Measurements from ENCODE around the gene TTC38. TPM values are rescaled to one million over a fixed set of nuclear protein-coding genes. Genes with fewer than 3 reads are reported as not detected.
"Not testable (repeated sequence)": the region's sequence is repeated elsewhere in the genome, so short reads cannot be mapped to it uniquely, and the experiment has no call there.

TTC38 gene
- total RNA-seq, 1 donor = 16.3 TPM

- peaks cover 60% of the 10 kb centered on the region for H3K4me1 ChIP-seq (ENCODE audit: insufficient read depth, low read length)
- H3K9me3 ChIP-seq (ENCODE audit: low read depth, low read length) = no peaks in the 10 kb centered on the region
- no peak overlapping the region for H3K4me3 ChIP-seq (ENCODE audit: low read length)
- no peaks in the 10 kb centered on the region for H3K27me3 ChIP-seq (ENCODE audit: insufficient read depth, low read length)
Measured at GRCh38 chr22:46293577-46294260, 25.9 kb downstream of the TTC38 start.

GRCh38 chr22:46294784-46295183 lies 27.0 kb downstream of the TTC38 start:
- Histone ChIP-seq H3K27me3 (ENCODE audit: insufficient read depth, low read length) (no peaks in the 10 kb centered on the region), H3K4me3 (ENCODE audit: low read length) (no peak overlapping the region), H3K9me3 (ENCODE audit: low read depth, low read length) (no peaks in the 10 kb centered on the region), H3K4me1 (ENCODE audit: insufficient read depth, low read length) (peaks cover 52% of the 10 kb centered on the region)

- H3K9me3 ChIP-seq (ENCODE audit: low read depth, low read length) = no peaks in the 10 kb centered on the region
- H3K27me3 ChIP-seq (ENCODE audit: insufficient read depth, low read length) = no peaks in the 10 kb centered on the region
- H3K4me1 ChIP-seq (ENCODE audit: insufficient read depth, low read length) = peaks cover 51% of the 10 kb centered on the region
- H3K4me3 ChIP-seq (ENCODE audit: low read length) = no peak overlapping the region
Measured at GRCh38 chr22:46295277-46295971, 27.6 kb downstream of the TTC38 start.

GRCh38 chr22:46296257-46297150 lies 28.7 kb downstream of the TTC38 start, which contains the start of gene GTSE1:
Gene GTSE1, plus strand, starts transcription at chr22:46296870. Its CDS starts 531 bp downstream, at chr22:46297401.
- peaks cover 45% of the 10 kb centered on the region for H3K4me1 ChIP-seq (ENCODE audit: insufficient read depth, low read length)
- no peaks in the 10 kb centered on the region for H3K27me3 ChIP-seq (ENCODE audit: insufficient read depth, low read length)
- no peaks in the 10 kb centered on the region for H3K9me3 ChIP-seq (ENCODE audit: low read depth, low read length)
- peak within 1 kb of the TSS; percentile 51 for H3K4me3 ChIP-seq (ENCODE audit: low read length)

- no peaks in the 10 kb centered on the region for H3K27me3 ChIP-seq (ENCODE audit: insufficient read depth, low read length)
- H3K4me1 ChIP-seq (ENCODE audit: insufficient read depth, low read length) = peaks cover 45% of the 10 kb centered on the region
- no peaks in the 10 kb centered on the region for H3K9me3 ChIP-seq (ENCODE audit: low read depth, low read length)
- peak overlapping the region; percentile 51 for H3K4me3 ChIP-seq (ENCODE audit: low read length)
Measured at GRCh38 chr22:46297151-46297812, 29.5 kb downstream of the TTC38 start.

GRCh38 chr22:46299101-46299500 lies 31.3 kb downstream of the TTC38 start:
- H3K9me3 ChIP-seq (ENCODE audit: low read depth, low read length) = no peaks in the 10 kb centered on the region
- H3K4me3 ChIP-seq (ENCODE audit: low read length) = no peak overlapping the region
- H3K4me1 ChIP-seq (ENCODE audit: insufficient read depth, low read length) = peaks cover 28% of the 10 kb centered on the region
- no peaks in the 10 kb centered on the region for H3K27me3 ChIP-seq (ENCODE audit: insufficient read depth, low read length)

GRCh38 chr22:46300491-46300890 lies 32.7 kb downstream of the TTC38 start:
- Histone ChIP-seq H3K9me3 (ENCODE audit: low read depth, low read length) (no peaks in the 10 kb centered on the region), H3K4me3 (ENCODE audit: low read length) (no peak overlapping the region), H3K4me1 (ENCODE audit: insufficient read depth, low read length) (peaks cover 24% of the 10 kb centered on the region), H3K27me3 (ENCODE audit: insufficient read depth, low read length) (no peaks in the 10 kb centered on the region)

- Histone ChIP-seq H3K4me3 (ENCODE audit: low read length) (no peak overlapping the region), H3K27me3 (ENCODE audit: insufficient read depth, low read length) (no peaks in the 10 kb centered on the region), H3K9me3 (ENCODE audit: low read depth, low read length) (no peaks in the 10 kb centered on the region), H3K4me1 (ENCODE audit: insufficient read depth, low read length) (no peaks in the 10 kb centered on the region)
Measured at GRCh38 chr22:46303347-46303965, 35.6 kb downstream of the TTC38 start.

- Histone ChIP-seq H3K27me3 (ENCODE audit: insufficient read depth, low read length) (no peaks in the 10 kb centered on the region), H3K9me3 (ENCODE audit: low read depth, low read length) (no peaks in the 10 kb centered on the region), H3K4me3 (ENCODE audit: low read length) (no peak overlapping the region), H3K4me1 (ENCODE audit: insufficient read depth, low read length) (no peaks in the 10 kb centered on the region)
Measured at GRCh38 chr22:46308283-46308988, 40.6 kb downstream of the TTC38 start.

GRCh38 chr22:46309526-46310085 lies 41.8 kb downstream of the TTC38 start:
- Histone ChIP-seq H3K27me3 (ENCODE audit: insufficient read depth, low read length) (no peaks in the 10 kb centered on the region), H3K9me3 (ENCODE audit: low read depth, low read length) (no peaks in the 10 kb centered on the region), H3K4me3 (ENCODE audit: low read length) (no peak overlapping the region), H3K4me1 (ENCODE audit: insufficient read depth, low read length) (no peaks in the 10 kb centered on the region)

GRCh38 chr22:46312056-46312455 lies 44.2 kb downstream of the TTC38 start:
- Histone ChIP-seq H3K4me1 (ENCODE audit: insufficient read depth, low read length) (no peaks in the 10 kb centered on the region), H3K27me3 (ENCODE audit: insufficient read depth, low read length) (no peaks in the 10 kb centered on the region), H3K4me3 (ENCODE audit: low read length) (no peak overlapping the region), H3K9me3 (ENCODE audit: low read depth, low read length) (no peaks in the 10 kb centered on the region)

- H3K4me1 ChIP-seq (ENCODE audit: insufficient read depth, low read length); H3K4me3 ChIP-seq (ENCODE audit: low read length); H3K9me3 ChIP-seq (ENCODE audit: low read depth, low read length); H3K27me3 ChIP-seq (ENCODE audit: insufficient read depth, low read length): not testable (repeated sequence)
Measured at GRCh38 chr22:46312848-46313247, 45.0 kb downstream of the TTC38 start.

- H3K4me1 ChIP-seq (ENCODE audit: insufficient read depth, low read length) = no peaks in the 10 kb centered on the region
Measured at GRCh38 chr22:46315976-46316375, 48.2 kb downstream of the TTC38 start.

GRCh38 chr22:46317646-46318045 lies 49.8 kb downstream of the TTC38 start:
- Histone ChIP-seq H3K4me1 (ENCODE audit: insufficient read depth, low read length) (no peaks in the 10 kb centered on the region), H3K27me3 (ENCODE audit: insufficient read depth, low read length) (no peaks in the 10 kb centered on the region), H3K9me3 (ENCODE audit: low read depth, low read length) (no peaks in the 10 kb centered on the region), H3K4me3 (ENCODE audit: low read length) (no peak overlapping the region)

More at GRCh38 chr22:46315976-46316375, 48.2 kb downstream of the TTC38 start:
- Histone ChIP-seq H3K4me3 (ENCODE audit: low read length) (no peak overlapping the region), H3K9me3 (ENCODE audit: low read depth, low read length) (no peaks in the 10 kb centered on the region), H3K27me3 (ENCODE audit: insufficient read depth, low read length) (no peaks in the 10 kb centered on the region)
